GM06990 (cell line): ENCODE results near the gene CLTB.
A peak's percentile ranks its signal among the peaks of the same experiment; 100 is the strongest.

ENCODE experiments used
- DNase-seq: peaks from one replicate; pipeline ENCODE4 v3.0.0-alpha.2; 2011; ENCODE audit not compliant: insufficient read length; ENCODE audit errors: extremely low read depth
- H3K27me3 ChIP-seq: replicated peaks from 2 replicates; pipeline ENCODE4 v1.6.0; 2011; ENCODE audit warnings: low read length; ENCODE audit not compliant: control insufficient read depth, insufficient read depth
- H3K36me3 ChIP-seq: 2 replicates; pipeline ENCODE4 v1.5.1; 2011; ENCODE audit warnings: low read length; ENCODE audit not compliant: control insufficient read depth, insufficient read depth
- H3K4me3 ChIP-seq: replicated peaks from 2 replicates; pipeline ENCODE4 v1.5.1; 2011; ENCODE audit warnings: low read depth, mild to moderate bottlenecking, control low read depth, low read length
- TF ChIP-seq, protein P1 (sequence below): IDR thresholded peaks from 2 replicates; pipeline ENCODE4 v1.5.1; 2011; ENCODE audit warnings: low read length, control low read depth, mild to moderate bottlenecking, inconsistent platforms; ENCODE audit not compliant: insufficient read depth, poor library complexity, severe bottlenecking

CLTB gene

DNA sequence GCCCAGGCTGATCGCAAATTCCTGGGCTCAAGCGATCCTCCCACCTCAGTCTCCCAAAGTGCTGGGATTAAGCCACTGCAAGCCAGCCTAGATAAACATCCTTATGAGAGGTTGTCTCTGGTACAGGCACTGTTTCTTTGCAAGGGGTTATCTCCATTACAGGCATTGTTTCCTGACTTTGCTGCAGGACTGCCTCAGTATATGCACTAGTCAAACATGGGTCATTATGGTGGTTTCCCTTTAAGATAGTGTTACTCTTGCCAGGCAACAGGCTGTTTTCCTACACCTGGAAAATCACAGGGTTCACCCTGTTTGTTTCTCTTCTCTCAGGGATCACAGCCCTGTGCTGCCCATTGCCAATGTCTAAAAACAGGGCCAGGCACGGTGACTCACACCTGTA, 7.8 kb upstream of the CLTB start:
- no peak for DNase-seq
- Histone ChIP-seq H3K27me3 (no peaks in the 10 kb centered on the region), H3K4me3 (no peak overlapping the region), H3K36me3 (no peaks in the 10 kb centered on the region)
- TF ChIP-seq, protein P1, sequence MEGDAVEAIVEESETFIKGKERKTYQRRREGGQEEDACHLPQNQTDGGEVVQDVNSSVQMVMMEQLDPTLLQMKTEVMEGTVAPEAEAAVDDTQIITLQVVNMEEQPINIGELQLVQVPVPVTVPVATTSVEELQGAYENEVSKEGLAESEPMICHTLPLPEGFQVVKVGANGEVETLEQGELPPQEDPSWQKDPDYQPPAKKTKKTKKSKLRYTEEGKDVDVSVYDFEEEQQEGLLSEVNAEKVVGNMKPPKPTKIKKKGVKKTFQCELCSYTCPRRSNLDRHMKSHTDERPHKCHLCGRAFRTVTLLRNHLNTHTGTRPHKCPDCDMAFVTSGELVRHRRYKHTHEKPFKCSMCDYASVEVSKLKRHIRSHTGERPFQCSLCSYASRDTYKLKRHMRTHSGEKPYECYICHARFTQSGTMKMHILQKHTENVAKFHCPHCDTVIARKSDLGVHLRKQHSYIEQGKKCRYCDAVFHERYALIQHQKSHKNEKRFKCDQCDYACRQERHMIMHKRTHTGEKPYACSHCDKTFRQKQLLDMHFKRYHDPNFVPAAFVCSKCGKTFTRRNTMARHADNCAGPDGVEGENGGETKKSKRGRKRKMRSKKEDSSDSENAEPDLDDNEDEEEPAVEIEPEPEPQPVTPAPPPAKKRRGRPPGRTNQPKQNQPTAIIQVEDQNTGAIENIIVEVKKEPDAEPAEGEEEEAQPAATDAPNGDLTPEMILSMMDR: no peak

DNA sequence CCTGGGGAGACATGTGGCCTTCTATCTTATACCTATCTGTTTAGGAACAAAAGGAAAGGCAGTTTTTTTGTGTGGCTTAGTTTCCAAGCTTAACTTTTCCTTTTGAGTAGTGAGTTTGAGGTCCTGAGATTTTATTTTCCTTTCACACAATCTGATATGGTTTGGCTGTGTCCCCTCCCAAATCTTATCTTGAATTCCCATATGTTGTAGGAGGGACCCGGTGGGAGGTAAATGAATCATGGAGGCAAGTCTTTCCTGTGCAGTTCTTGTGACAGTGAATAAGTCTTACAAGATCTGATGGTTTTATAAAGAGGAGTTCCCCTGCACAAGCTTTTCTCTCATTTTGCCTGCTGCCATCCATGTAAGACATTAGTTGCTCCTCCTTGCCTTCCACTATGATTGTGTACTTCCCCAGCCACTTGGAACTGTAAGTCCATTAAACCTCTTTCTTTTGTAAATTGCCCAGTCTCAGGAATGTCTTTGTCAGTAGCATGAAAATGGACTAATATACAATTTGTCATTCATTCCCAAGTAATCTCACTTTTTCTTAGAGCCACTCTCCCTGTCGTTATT, 4.7 kb upstream of the CLTB start:
- DNase-seq: no peak
- Histone ChIP-seq H3K27me3 (no peaks in the 10 kb centered on the region), H3K36me3 (no peaks in the 10 kb centered on the region), H3K4me3 (no peak overlapping the region)
- TF ChIP-seq, protein P1: no peak

DNA sequence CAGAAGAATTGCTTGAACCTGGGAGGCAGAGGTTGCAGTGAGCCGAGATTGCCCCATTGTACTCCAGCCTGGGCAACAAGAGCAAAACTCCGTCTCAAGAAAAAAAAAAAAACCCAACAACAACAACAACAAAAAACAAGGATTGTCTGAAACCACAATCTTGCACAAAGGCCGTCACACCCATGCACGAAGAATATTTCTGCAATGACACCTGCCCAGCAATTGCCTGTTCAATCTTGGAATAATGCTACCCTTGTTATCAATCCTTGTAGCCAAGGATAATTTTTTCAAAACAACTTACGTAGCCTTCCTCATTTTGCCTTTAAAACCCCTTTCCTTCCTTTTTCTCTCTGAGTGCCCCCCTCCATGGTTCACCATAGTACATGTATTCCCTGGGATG, 3.7 kb upstream of the CLTB start:
- Histone ChIP-seq H3K4me3 (no peak overlapping the region), H3K27me3 (no peaks in the 10 kb centered on the region), H3K36me3 (no peaks in the 10 kb centered on the region)
- TF ChIP-seq, protein P1: no peak
- DNase-seq: no peak

DNA sequence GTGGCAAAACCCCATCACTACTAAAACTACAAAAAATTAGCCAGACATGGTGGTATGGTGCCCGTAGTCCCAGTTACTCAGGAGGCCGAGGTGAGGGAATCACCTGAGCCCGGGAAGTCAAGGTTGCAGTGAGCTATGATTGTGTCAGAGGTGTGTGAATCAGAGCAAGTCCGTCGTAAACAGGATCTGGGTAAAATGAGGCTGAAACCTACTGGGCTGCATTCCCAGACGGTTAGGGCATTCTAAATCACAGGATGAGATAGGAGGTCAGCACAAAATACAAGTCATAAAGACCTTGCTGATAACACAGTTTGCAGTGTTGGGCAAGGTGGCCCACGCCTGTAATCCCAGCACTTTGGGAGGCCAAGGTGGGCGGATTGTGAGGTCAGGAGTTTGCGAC, 1.9 kb upstream of the CLTB start:
- Histone ChIP-seq H3K4me3 (no peak overlapping the region), H3K27me3 (no peaks in the 10 kb centered on the region), H3K36me3 (0 out of 2 replicates have a peak, but pooled peaks cover 2% of the 10 kb centered on the region)
- TF ChIP-seq, protein P1: no peak
- no peak for DNase-seq

DNA sequence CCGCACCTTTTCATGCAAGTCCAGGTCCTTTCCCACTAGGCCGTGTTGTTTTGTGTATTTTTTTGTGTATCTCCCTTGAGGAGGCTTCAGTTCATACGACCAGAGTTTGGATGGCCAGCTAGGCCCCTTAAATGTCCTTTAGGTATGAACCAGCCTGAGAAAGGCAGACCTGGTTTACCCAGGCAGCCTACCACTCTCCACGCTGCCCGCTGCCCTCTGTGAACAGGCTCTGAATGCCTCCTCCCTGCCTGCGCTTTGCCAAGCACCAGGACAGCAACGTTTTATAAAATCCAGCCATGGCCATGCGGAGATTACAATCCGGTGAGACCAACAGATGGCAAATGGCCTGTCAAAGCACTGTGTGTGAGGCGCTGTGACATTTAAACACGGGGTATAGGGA, 626 bp upstream of the CLTB start:
- Histone ChIP-seq H3K36me3 (peaks cover 2% of the 10 kb centered on the region; the same call in 1 of the 2 replicates), H3K27me3 (no peaks in the 10 kb centered on the region), H3K4me3 (peak overlapping the region; percentile 47; the same call in 1 of the 2 replicates)
- DNase-seq: no peak
- TF ChIP-seq, protein P1: no peak
